Mammary epithelial cell (primary cell): ENCODE measurements around the gene KIAA1586.

Source experiments
- EZH2 ChIP-seq: IDR thresholded peaks from 2 replicates; pipeline ENCODE4 v1.6.1; 2012; ENCODE audit warnings: low read length, inconsistent platforms, borderline replicate concordance
- TF ChIP-seq, protein P1 (sequence below), 2 donors: IDR thresholded peaks in 1 of 2; conservative IDR thresholded peaks in 1 of 2; 2 replicates each; pipeline ENCODE4 v1.5.1; 2011 to 2012; ENCODE audit warnings: inconsistent platforms in 2 of 2, low read length in 2 of 2, mild to moderate bottlenecking in 2 of 2, control low read depth in 1 of 2, low read depth in 1 of 2; ENCODE audit not compliant: insufficient read depth in 1 of 2; ENCODE audit errors: extremely low read depth in 1 of 2

DNA sequence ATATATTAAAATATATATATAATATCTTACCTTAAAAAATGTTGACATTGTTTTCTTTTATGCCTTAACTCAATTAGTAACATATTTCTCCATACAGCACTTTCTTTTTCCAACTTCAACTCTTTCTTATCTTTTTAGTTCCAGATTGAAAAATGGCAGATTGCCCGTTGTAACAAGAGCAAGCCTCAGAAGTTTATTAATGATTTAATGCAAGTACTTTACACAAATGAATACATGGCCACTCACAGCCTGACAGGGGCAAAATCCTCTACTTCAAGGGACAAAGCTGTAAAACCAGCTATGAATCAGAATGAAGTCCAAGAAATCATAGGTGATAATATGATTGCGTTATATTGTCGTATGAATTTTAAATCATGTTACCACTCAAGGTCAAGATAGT, 29.4 kb upstream of the KIAA1586 start:
- TF ChIP-seq, protein P1, sequence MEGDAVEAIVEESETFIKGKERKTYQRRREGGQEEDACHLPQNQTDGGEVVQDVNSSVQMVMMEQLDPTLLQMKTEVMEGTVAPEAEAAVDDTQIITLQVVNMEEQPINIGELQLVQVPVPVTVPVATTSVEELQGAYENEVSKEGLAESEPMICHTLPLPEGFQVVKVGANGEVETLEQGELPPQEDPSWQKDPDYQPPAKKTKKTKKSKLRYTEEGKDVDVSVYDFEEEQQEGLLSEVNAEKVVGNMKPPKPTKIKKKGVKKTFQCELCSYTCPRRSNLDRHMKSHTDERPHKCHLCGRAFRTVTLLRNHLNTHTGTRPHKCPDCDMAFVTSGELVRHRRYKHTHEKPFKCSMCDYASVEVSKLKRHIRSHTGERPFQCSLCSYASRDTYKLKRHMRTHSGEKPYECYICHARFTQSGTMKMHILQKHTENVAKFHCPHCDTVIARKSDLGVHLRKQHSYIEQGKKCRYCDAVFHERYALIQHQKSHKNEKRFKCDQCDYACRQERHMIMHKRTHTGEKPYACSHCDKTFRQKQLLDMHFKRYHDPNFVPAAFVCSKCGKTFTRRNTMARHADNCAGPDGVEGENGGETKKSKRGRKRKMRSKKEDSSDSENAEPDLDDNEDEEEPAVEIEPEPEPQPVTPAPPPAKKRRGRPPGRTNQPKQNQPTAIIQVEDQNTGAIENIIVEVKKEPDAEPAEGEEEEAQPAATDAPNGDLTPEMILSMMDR (conservative IDR thresholded peaks at IDR 0.05 in 1 of 2, IDR thresholded peaks at IDR 0.05 in 1 of 2; ENCODE audit: extremely low read depth in 1 of 2, insufficient read depth in 1 of 2, low read depth in 1 of 2, low read length in 2 of 2), result no peak
- TF ChIP-seq EZH2, result no peak
